PFSK-1 (cell line): ENCODE measurements around the gene ORC1.
A peak's percentile ranks its signal among the peaks of the same experiment; 100 is the strongest.

ENCODE experiments used
- FOXP2 ChIP-seq: optimal IDR thresholded peaks from 2 replicates; pipeline ENCODE3; 2011; ENCODE audit warnings: borderline replicate concordance, control low read depth, inconsistent platforms; ENCODE audit not compliant: insufficient read depth; ENCODE audit errors: extremely low read length, extremely low read depth
- POLR2AphosphoS5 ChIP-seq: IDR thresholded peaks from 2 replicates; pipeline ENCODE4 v1.6.1; 2012; ENCODE audit warnings: low read depth, mild to moderate bottlenecking, control low read depth, low read length, moderate library complexity
- REST ChIP-seq, 2 experiments: IDR thresholded peaks; 2 replicates each; pipeline versions ENCODE4 v1.6.1 to v1.8.0; 2011 to 2012; ENCODE audit warnings: low read depth in 2 of 2, low read length in 2 of 2, control low read depth in 1 of 2, inconsistent platforms in 1 of 2, mild to moderate bottlenecking in 1 of 2, moderate library complexity in 1 of 2; ENCODE audit not compliant: insufficient read depth in 1 of 2
- SIN3A ChIP-seq: IDR thresholded peaks from 2 replicates; pipeline ENCODE4 v1.6.1; 2012; ENCODE audit warnings: mild to moderate bottlenecking, low read length, moderate library complexity, borderline replicate concordance; ENCODE audit not compliant: insufficient read depth
- TAF1 ChIP-seq: IDR thresholded peaks from 2 replicates; pipeline ENCODE4 v1.6.1; 2012; ENCODE audit warnings: low read length, control low read depth, borderline replicate concordance; ENCODE audit not compliant: insufficient read depth

Gene ORC1

GRCh38 chr1:52365746-52366516 is 38.3 kb downstream of the ORC1 start, which contains the start of gene CC2D1B:
TSS of gene CC2D1B (minus strand) at chr1:52366205. CDS start at chr1:52364620, 1,585 bp downstream.
- TF ChIP-seq FOXP2 = peak; percentile 77
- peak in 1 of 2 experiments; percentile 59; a peak in 1 of 4 replicates for TF ChIP-seq REST (IDR thresholded peaks at IDR 0.05; ENCODE audit: insufficient read depth in 1 of 2, low read depth in 2 of 2, low read length in 2 of 2)
- TF ChIP-seq POLR2AphosphoS5 = peak; percentile 94
- peak; percentile 83; the same call in 1 of the 2 replicates for TF ChIP-seq SIN3A
- TF ChIP-seq TAF1 = peak; percentile 79; the same call in 1 of the 2 replicates

GRCh38 chr1:52365071-52365745 is 39.0 kb downstream of the ORC1 start:
- TF ChIP-seq POLR2AphosphoS5 (no peak), REST (IDR thresholded peaks at IDR 0.05; ENCODE audit: insufficient read depth in 1 of 2, low read depth in 2 of 2, low read length in 2 of 2) (no peak), SIN3A (no peak), TAF1 (no peak), FOXP2 (no peak)

DNA sequence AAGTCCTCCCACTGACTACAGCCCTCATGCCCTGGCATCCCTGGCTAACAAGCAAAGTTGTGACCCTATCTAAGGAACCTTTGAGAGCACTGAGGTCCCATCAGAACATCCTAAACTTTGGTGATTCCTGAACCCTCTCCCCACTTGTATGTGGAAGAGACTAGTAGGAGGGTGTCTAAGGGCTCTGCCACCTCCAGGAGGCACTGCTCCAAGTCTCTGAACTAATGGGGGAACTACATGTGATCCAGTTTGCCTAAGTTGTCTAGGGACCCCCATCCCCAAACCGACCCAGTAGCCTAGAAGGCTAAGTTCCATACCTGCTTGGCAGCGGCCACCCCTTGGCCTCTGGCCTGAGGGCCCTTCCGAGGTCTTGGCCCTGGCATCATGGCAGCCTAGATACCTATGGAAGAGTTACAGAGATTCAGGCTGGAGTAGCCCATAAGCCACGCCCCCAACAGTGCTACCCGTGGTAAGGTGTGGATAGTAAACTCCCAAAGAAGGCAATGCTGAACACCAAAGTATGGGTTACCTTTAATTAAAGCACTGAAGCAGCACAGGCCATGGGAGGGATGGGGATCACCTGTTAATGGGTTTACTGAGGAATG is 39.9 kb downstream of the ORC1 start:
- no peak for TF ChIP-seq FOXP2
- no peak for TF ChIP-seq POLR2AphosphoS5
- TF ChIP-seq TAF1 = no peak

DNA sequence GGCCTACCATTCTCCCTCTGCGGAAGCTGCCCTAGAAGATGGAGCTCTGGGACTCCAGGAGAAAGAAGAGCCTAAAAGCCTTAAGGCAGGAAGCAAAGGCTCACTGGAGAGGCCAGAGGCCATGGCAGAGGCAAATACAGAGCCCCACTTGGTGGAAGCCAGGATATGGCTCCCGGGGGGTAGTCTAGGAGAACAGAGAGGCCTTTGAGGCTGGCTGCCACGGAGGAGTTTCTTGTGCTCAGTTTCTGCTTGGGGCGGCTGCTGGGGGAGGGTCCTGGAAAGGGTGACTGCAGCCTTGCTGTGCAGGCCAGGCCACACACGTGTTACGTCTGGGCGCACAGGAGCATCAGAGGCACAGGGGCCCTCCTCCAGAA is 43.6 kb downstream of the ORC1 start:
- TF ChIP-seq POLR2AphosphoS5 (no peak), SIN3A (no peak), REST (IDR thresholded peaks at IDR 0.05; ENCODE audit: insufficient read depth in 1 of 2, low read depth in 2 of 2, low read length in 2 of 2) (no peak), FOXP2 (no peak), TAF1 (no peak)

DNA sequence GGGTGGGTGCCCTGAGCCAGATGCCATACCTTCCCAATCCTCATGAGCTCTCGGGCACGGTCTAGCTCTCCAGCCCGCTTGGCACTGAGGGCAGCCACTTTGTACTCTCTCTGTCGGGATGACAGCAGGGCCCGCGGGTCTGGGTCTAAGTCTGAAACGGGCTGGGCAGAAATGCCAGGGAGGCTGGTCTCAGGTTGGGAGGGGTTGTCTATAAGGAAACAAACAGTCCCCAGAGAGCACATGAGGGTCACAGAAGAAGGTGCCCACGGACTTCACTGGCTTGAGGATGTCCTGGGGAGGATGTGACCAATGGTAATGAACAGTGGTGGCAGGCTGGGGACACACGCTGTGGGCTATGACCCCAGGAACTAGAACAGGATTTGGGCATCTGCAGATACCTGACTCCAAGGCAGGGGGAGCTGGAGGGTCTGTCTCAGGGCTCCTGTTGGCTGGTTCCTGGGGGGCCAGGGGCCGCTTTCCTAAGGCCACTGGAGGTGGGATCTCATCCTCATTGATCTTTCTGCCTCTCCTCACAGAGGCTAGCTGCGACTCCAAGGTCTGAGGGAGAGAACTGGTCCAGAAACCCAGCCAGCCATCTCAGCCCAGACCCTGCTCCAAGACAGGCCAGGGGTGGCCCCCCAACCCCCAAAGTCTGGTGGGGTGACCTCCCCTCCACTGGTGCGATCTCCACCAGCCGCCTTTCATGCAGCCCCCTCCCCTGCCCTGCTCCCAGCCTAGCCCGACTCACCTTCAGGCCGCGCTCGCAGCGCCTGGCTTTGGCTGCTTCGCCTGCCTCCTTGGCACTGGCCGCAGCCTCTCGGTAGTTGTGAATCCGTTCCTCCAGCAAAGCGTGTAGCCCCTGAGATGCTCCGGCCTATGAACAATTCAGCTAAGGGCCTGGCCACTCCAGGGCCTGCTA is 44.3 kb downstream of the ORC1 start:
- TF ChIP-seq FOXP2 (no peak), POLR2AphosphoS5 (no peak), SIN3A (no peak), REST (IDR thresholded peaks at IDR 0.05; ENCODE audit: insufficient read depth in 1 of 2, low read depth in 2 of 2, low read length in 2 of 2) (no peak), TAF1 (no peak)
